Upper lobe of left lung (tissue), 4 donors: Measurements from ENCODE around the gene CBX2.

Source experiments
- POLR2A ChIP-seq, 4 donors: fragments of 450-650 bp; IDR thresholded peaks; one replicate each; pipeline ENCODE4 v1.5.1; 2016 to 2017; ENCODE audit warnings: antibody characterized with exemption in 4 of 4, mild to moderate bottlenecking in 2 of 4
- POLR2AphosphoS5 ChIP-seq, 2 donors: sonication (generic); formaldehyde crosslinking; IDR thresholded peaks; one replicate each; pipeline ENCODE4 v1.5.1; 2017; ENCODE audit warnings: antibody characterized with exemption in 2 of 2
- TF ChIP-seq, protein P1 (sequence below), 6 experiments: fragments of 450-650 bp in 4 of 6; fragments of 200-600 bp in 2 of 6; sonication (generic) in 2 of 6; IDR thresholded peaks; one replicate each; pipeline ENCODE4 v1.5.1; 2016 to 2019; ENCODE audit warnings: antibody characterized with exemption in 6 of 6

- TF ChIP-seq, protein P1, sequence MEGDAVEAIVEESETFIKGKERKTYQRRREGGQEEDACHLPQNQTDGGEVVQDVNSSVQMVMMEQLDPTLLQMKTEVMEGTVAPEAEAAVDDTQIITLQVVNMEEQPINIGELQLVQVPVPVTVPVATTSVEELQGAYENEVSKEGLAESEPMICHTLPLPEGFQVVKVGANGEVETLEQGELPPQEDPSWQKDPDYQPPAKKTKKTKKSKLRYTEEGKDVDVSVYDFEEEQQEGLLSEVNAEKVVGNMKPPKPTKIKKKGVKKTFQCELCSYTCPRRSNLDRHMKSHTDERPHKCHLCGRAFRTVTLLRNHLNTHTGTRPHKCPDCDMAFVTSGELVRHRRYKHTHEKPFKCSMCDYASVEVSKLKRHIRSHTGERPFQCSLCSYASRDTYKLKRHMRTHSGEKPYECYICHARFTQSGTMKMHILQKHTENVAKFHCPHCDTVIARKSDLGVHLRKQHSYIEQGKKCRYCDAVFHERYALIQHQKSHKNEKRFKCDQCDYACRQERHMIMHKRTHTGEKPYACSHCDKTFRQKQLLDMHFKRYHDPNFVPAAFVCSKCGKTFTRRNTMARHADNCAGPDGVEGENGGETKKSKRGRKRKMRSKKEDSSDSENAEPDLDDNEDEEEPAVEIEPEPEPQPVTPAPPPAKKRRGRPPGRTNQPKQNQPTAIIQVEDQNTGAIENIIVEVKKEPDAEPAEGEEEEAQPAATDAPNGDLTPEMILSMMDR (IDR thresholded peaks at IDR 0.05) = no peak
- TF ChIP-seq POLR2A (IDR thresholded peaks at IDR 0.05) (no peak), POLR2AphosphoS5 (IDR thresholded peaks at IDR 0.05) (no peak)
Measured at GRCh38 chr17:79812353-79813258, 34.7 kb downstream of the CBX2 start.
